Uterus (tissue), 4 donors: ENCODE measurements around the gene RHBG. TPM values are rescaled to one million over a fixed set of nuclear protein-coding genes. Genes with fewer than 3 reads are reported as not detected.
A peak's percentile ranks its signal among the peaks of the same experiment; 100 is the strongest.

Experiments
- DNase-seq, 2 donors: peaks; one replicate each; pipeline ENCODE4 v3.0.0-alpha.2; 2019 to 2020
- H3K27ac ChIP-seq, 2 donors: fragments of 200-600 bp; sonication (generic); 1 replicate in 1 of 2; 2 replicates in 1 of 2; pipeline ENCODE4 v1.5.1; 2016 to 2018
- H3K27me3 ChIP-seq, 2 donors: fragments of 200-600 bp; sonication (generic); one replicate each; pipeline ENCODE4 v1.5.1; 2018 to 2019; ENCODE audit warnings: control low read depth in 1 of 2
- H3K36me3 ChIP-seq, 2 donors: fragments of 200-600 bp; sonication (generic); one replicate each; pipeline ENCODE4 v1.5.1; 2019; ENCODE audit warnings: control low read depth in 1 of 2
- H3K4me1 ChIP-seq, 2 donors: fragments of 200-600 bp; sonication (generic); one replicate each; pipeline ENCODE4 v1.5.1; 2018 to 2019; ENCODE audit warnings: control low read depth in 1 of 2
- H3K4me3 ChIP-seq, 2 donors: fragments of 200-600 bp; sonication (generic); 1 replicate in 1 of 2; 2 replicates in 1 of 2; pipeline ENCODE4 v1.5.1; 2018 to 2019; ENCODE audit warnings: mild to moderate bottlenecking in 1 of 2
- H3K9me3 ChIP-seq, 2 donors: fragments of 200-600 bp; sonication (generic); one replicate each; pipeline ENCODE4 v1.5.1; 2019; ENCODE audit warnings: control low read depth in 1 of 2
- CTCF ChIP-seq, 4 experiments: fragments of 200-600 bp in 2 of 4; fragments of 450-650 bp in 2 of 4; sonication (generic) in 2 of 4; IDR thresholded peaks; one replicate each; pipeline ENCODE4 v1.5.1; 2016 to 2019; ENCODE audit warnings: antibody characterized with exemption in 4 of 4, mild to moderate bottlenecking in 2 of 4, moderate library complexity in 1 of 4
- POLR2A ChIP-seq, 2 donors: fragments of 450-650 bp; IDR thresholded peaks; one replicate each; pipeline ENCODE4 v1.6.1; 2016; ENCODE audit warnings: antibody characterized with exemption in 2 of 2, mild to moderate bottlenecking in 1 of 2, moderate library complexity in 1 of 2
- intact Hi-C: fragments of 100-400 bp; cut with DNase I; formaldehyde crosslinking; loops from one replicate; pipeline ENCODE4 v1.15.1; 2023; ENCODE audit warnings: low total_unique reads
- total RNA-seq, 4 donors: library from RNA; depleted of rRNA in 3 of 4; stranded (reverse); fragments of >200 nt in 3 of 4; gene quantifications; one replicate each; pipeline versions ENCODE4 v1.1.0 to v1.2.4, GENCODE V29; 2014 to 2023
- donor health status: DM: yes; HTN: yes; CAD: no.

The RHBG gene
- total RNA-seq, 4 donors from 2014 or later: 0.49 TPM; not detected in 3

DNA sequence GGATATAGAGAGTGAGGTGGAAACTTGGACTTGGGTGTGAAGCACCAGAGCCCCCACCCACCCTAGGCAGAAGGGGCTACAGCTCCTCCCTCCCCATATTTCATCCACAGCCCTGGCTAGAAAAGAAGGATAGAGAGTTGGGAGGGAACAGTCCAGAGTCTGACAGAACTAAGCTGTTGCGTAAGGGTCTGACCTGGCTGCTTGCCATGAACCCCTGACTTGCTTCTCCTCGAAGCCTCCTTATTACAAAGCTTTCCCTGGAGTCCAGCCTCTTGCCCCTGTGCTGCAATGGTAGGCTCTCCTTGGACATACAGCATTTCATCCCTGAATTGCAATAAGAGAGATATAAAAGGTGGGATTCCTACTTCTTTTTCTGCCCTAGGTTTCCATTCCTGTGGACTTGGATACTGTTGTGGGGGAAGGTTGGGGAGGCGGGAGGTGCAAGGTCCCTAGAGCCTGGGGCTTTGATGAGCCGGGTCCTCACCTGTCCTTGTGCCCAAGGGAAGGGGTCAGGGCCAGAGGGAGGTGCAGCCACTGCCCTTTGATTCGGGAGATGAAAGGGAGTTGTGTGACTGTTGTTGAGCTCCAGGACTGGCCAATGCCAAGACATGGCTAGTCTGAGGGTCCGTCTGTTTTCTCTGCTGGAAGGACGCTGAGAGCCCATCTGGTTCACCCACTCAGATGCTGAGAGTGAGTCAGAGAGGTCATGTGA, 2.7 kb downstream of the RHBG start:
- no peaks in the 10 kb centered on the region for H3K9me3 ChIP-seq
- no peaks in the 10 kb centered on the region for H3K36me3 ChIP-seq
- no peaks in the 10 kb centered on the region for H3K4me1 ChIP-seq
- DNase-seq: peak; percentile 34 to 58
- TF ChIP-seq CTCF (IDR thresholded peaks at IDR 0.05): no peak
- TF ChIP-seq POLR2A (IDR thresholded peaks at IDR 0.05): no peak
- peaks cover 0 to 8% of the 10 kb centered on the region in 2 donors for H3K27me3 ChIP-seq
- H3K4me3 ChIP-seq: no peak overlapping the region
- no peak overlapping the region for H3K27ac ChIP-seq
- intact Hi-C loops: no loop called here

- no peaks in the 10 kb centered on the region for H3K4me1 ChIP-seq
- no peaks in the 10 kb centered on the region for H3K9me3 ChIP-seq
- H3K27me3 ChIP-seq: peaks cover 0 to 8% of the 10 kb centered on the region in 2 donors
- no peak overlapping the region for H3K27ac ChIP-seq
- no peak for DNase-seq
- intact Hi-C loops: no loop called here
- H3K36me3 ChIP-seq: no peaks in the 10 kb centered on the region
- no peak overlapping the region for H3K4me3 ChIP-seq
- TF ChIP-seq POLR2A (IDR thresholded peaks at IDR 0.05): no peak
Observed at GRCh38 chr1:156372265-156372586, 3.2 kb downstream of the RHBG start.

DNA sequence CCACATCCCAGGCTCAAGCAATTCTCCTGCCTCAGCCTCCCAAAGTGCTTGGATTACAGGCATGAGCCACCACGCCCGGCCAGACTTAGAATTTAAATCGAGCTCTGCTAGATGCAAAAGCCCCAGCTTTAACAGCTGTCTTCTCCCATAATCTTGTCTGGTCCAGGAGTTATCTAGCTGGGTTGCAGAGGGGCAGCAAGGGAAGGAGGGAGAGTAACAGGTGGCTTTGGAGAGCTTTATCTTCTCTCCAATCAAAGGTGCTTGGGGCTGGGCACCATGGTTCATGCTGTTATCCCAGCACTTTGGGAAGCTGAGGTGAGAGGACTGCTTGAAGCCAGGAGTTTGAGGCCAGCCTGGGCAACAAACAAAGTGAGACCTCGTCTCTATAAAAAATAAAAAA, 3.9 kb downstream of the RHBG start:
- H3K4me1 ChIP-seq: no peaks in the 10 kb centered on the region
- H3K27me3 ChIP-seq: peaks cover 0 to 8% of the 10 kb centered on the region in 2 donors
- H3K36me3 ChIP-seq: no peaks in the 10 kb centered on the region
- H3K4me3 ChIP-seq: no peak overlapping the region
- no peak for DNase-seq
- H3K27ac ChIP-seq: no peak overlapping the region
- H3K9me3 ChIP-seq: no peaks in the 10 kb centered on the region
- TF ChIP-seq POLR2A (IDR thresholded peaks at IDR 0.05) (no peak), CTCF (IDR thresholded peaks at IDR 0.05) (no peak)
- intact Hi-C loops: no loop called here

DNA sequence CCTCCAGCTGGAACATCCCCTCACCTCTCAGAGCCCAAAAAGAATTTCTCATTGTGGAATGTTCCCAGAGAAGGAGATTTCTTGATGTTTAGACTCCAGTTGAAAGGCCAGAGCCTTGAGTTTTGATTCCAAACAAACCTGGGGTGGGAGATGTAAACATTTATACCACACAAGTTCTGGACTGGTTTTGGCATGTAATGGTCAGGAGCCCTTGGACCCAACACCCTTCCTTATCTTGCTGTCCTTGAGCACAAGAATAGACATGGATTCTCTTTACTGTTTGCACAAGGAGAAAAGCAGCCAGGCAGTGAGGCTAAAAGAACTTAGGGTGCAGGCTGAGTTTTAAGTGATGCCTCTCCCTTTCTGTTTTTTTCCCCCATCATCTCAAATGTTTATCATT, 4.5 kb downstream of the RHBG start:
- DNase-seq: no peak
- intact Hi-C loops: no loop called here
- Histone ChIP-seq H3K27ac (no peak overlapping the region), H3K4me1 (no peaks in the 10 kb centered on the region), H3K9me3 (no peaks in the 10 kb centered on the region), H3K36me3 (no peaks in the 10 kb centered on the region), H3K27me3 (peaks cover 0 to 8% of the 10 kb centered on the region in 2 donors), H3K4me3 (no peak overlapping the region)
- TF ChIP-seq POLR2A (IDR thresholded peaks at IDR 0.05) (no peak), CTCF (IDR thresholded peaks at IDR 0.05) (no peak)

DNA sequence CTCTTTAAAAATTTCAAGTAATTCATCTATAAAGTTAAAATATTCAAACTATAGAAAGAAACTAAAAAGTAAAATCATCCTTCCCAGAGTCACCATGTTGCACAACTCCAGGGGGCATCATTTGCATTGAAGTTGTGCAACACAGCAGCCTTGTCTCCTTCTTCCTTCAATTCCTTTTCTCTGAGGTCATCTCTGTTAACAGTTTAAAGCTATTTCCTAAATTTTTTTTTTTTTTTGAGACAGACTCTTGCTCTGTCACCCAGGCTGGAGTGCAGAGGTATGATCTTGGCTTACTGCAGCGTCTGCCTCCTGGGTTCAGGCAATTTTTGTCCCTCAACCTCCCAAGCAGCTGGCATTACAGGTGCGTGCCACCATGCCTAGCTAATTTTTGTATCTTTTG, 7.1 kb downstream of the RHBG start:
- no peak overlapping the region for H3K27ac ChIP-seq
- H3K36me3 ChIP-seq: no peaks in the 10 kb centered on the region
- H3K27me3 ChIP-seq: no peaks in the 10 kb centered on the region
- TF ChIP-seq CTCF (IDR thresholded peaks at IDR 0.05) (no peak), POLR2A (IDR thresholded peaks at IDR 0.05) (no peak)
- no peaks in the 10 kb centered on the region for H3K9me3 ChIP-seq
- no peak overlapping the region for H3K4me3 ChIP-seq
- intact Hi-C loops: no loop called here
- no peak for DNase-seq
- no peaks in the 10 kb centered on the region for H3K4me1 ChIP-seq
